ENCODE results near the gene MMP24OS. TPM values are rescaled to one million over a fixed set of nuclear protein-coding genes. Genes with fewer than 3 reads are reported as not detected.

Gene MMP24OS
- total RNA-seq, 2 donors from 2014 or later: 35.4 to 65.8 TPM

- intact Hi-C loops (cut with DNase I): no loop called here
- no peaks in the 10 kb centered on the region for H3K36me3 ChIP-seq
- 90% methylated on average over 2 of the region's 2 CpGs for WGBS
- no peak overlapping the region for H3K27ac ChIP-seq
- no peaks in the 10 kb centered on the region for H3K9me3 ChIP-seq
- no peaks in the 10 kb centered on the region for H3K4me1 ChIP-seq (replicated peaks)
- no peak overlapping the region for H3K4me3 ChIP-seq
- no peak for TF ChIP-seq POLR2A (IDR thresholded peaks at IDR 0.05)
- TF ChIP-seq POLR2AphosphoS5 (IDR thresholded peaks at IDR 0.05): no peak
- no peak for TF ChIP-seq CTCF (IDR thresholded peaks at IDR 0.05)
- DNase-seq (ENCODE audit: low spot score): no peak
- no peaks in the 10 kb centered on the region for H3K27me3 ChIP-seq (replicated peaks; ENCODE audit: insufficient read depth)
Measured at GRCh38 chr20:35251613-35251940, 26.3 kb downstream of the MMP24OS start.

GRCh38 chr20:35248641-35249475, 29.1 kb downstream of the MMP24OS start:
- TF ChIP-seq POLR2A (IDR thresholded peaks at IDR 0.05): no peak
- H3K9me3 ChIP-seq: no peaks in the 10 kb centered on the region
- no peaks in the 10 kb centered on the region for H3K27me3 ChIP-seq (replicated peaks; ENCODE audit: insufficient read depth)
- no peaks in the 10 kb centered on the region for H3K4me1 ChIP-seq (replicated peaks)
- intact Hi-C loops (cut with DNase I): no loop called here
- no peak for DNase-seq (ENCODE audit: low spot score)
- no peak overlapping the region for H3K27ac ChIP-seq
- 68% methylated on average over 9 of the region's 9 CpGs for WGBS
- no peak overlapping the region for H3K4me3 ChIP-seq
- H3K36me3 ChIP-seq: no peaks in the 10 kb centered on the region

GRCh38 chr20:35246723-35247122, 31.2 kb downstream of the MMP24OS start:
- Histone ChIP-seq H3K9me3 (no peaks in the 10 kb centered on the region), H3K27ac (no peak overlapping the region), H3K36me3 (no peaks in the 10 kb centered on the region), H3K4me3 (no peak overlapping the region), H3K27me3 (replicated peaks; ENCODE audit: insufficient read depth) (no peaks in the 10 kb centered on the region), H3K4me1 (replicated peaks) (no peaks in the 10 kb centered on the region)
- TF ChIP-seq POLR2A (IDR thresholded peaks at IDR 0.05) (no peak), POLR2AphosphoS5 (IDR thresholded peaks at IDR 0.05) (no peak), CTCF (IDR thresholded peaks at IDR 0.05) (no peak)
- 91% methylated on average over 12 of the region's 12 CpGs for WGBS
- no peak for DNase-seq (ENCODE audit: low spot score)
- intact Hi-C loops (cut with DNase I): no loop called here

GRCh38 chr20:35243986-35244385, 33.9 kb downstream of the MMP24OS start:
- Histone ChIP-seq H3K27me3 (replicated peaks; ENCODE audit: insufficient read depth) (no peaks in the 10 kb centered on the region), H3K9me3 (no peaks in the 10 kb centered on the region), H3K4me3 (no peak overlapping the region), H3K27ac (no peak overlapping the region), H3K36me3 (no peaks in the 10 kb centered on the region), H3K4me1 (replicated peaks) (no peaks in the 10 kb centered on the region)
- intact Hi-C loops (cut with DNase I): no loop called here
- no peak for TF ChIP-seq POLR2AphosphoS5 (IDR thresholded peaks at IDR 0.05)
- TF ChIP-seq POLR2A (IDR thresholded peaks at IDR 0.05): no peak
- no peak for TF ChIP-seq CTCF (IDR thresholded peaks at IDR 0.05)
- no peak for DNase-seq (ENCODE audit: low spot score)
- WGBS: 23% methylated on average over 2 of the region's 2 CpGs

- Histone ChIP-seq H3K27me3 (replicated peaks; ENCODE audit: insufficient read depth) (no peaks in the 10 kb centered on the region), H3K9me3 (no peaks in the 10 kb centered on the region), H3K4me3 (no peak overlapping the region), H3K4me1 (replicated peaks) (no peaks in the 10 kb centered on the region), H3K27ac (no peak overlapping the region), H3K36me3 (no peaks in the 10 kb centered on the region)
- TF ChIP-seq POLR2A (IDR thresholded peaks at IDR 0.05): no peak
- TF ChIP-seq CTCF (IDR thresholded peaks at IDR 0.05): no peak
- TF ChIP-seq POLR2AphosphoS5 (IDR thresholded peaks at IDR 0.05): no peak
- intact Hi-C loops (cut with DNase I): no loop called here
- no peak for DNase-seq (ENCODE audit: low spot score)
- WGBS: 68% methylated on average over 2 of the region's 2 CpGs
Measured at GRCh38 chr20:35243317-35243716, 34.6 kb downstream of the MMP24OS start.
